IMR-90 (cell line): Measurements from ENCODE around the gene NDUFB11. TPM values are rescaled to one million over a fixed set of nuclear protein-coding genes. Genes with fewer than 3 reads are reported as not detected.

ENCODE experiments used
- ATAC-seq: fragments of 200-7000 bp; cut with Tn5 transposase; 2 replicates; pipeline ENCODE4 v1.9.1; 2020; ENCODE audit warnings: low read depth, mild to moderate bottlenecking, moderate library complexity
- BruUV-seq: library from RNA; stranded (reverse); fragments of 400-500 nt; replicated peaks from 2 replicates; lab custom pipeline; 2021; lab: Mats Ljungman, UMichigan
- CTCF ChIA-PET: fragments of 300-600 bp; formaldehyde crosslinking; extraction: SDS; loops from one replicate; lab custom pipeline; 2021; ENCODE audit warnings: antibody characterized with exemption; lab: Yijun Ruan, JAX
- POLR2A ChIA-PET: fragments of 300-600 bp; sonication (Branson Sonifier 250); formaldehyde crosslinking; loops from one replicate; lab custom pipeline; 2022; ENCODE audit warnings: antibody characterized with exemption; ENCODE audit not compliant: unreplicated experiment; lab: Charles Lee
- DNase-seq: peaks from one replicate; pipeline ENCODE4 v3.0.0; 2013
- H2AFZ ChIP-seq: replicated peaks from 2 replicates; pipeline ENCODE3; 2013; ENCODE audit warnings: low read length, mild to moderate bottlenecking; ENCODE audit not compliant: poor library complexity
- H2AK5ac ChIP-seq: 2 replicates; pipeline ENCODE4 v1.6.1; 2013; ENCODE audit warnings: low read depth, low read length, inconsistent platforms
- H2AK9ac ChIP-seq: replicated peaks from 2 replicates; pipeline ENCODE3; 2013; ENCODE audit warnings: mild to moderate bottlenecking, low read depth, low read length, moderate library complexity; ENCODE audit not compliant: poor library complexity
- H2BK120ac ChIP-seq: 2 replicates; pipeline ENCODE4 v1.6.1; 2013; ENCODE audit warnings: low read depth, low read length, inconsistent platforms
- H2BK15ac ChIP-seq: 3 replicates; pipeline ENCODE4 v1.6.1; 2013; ENCODE audit warnings: low read depth, low read length, inconsistent platforms
- H2BK20ac ChIP-seq: 2 replicates; pipeline ENCODE4 v1.6.1; 2013; ENCODE audit warnings: low read depth, mild to moderate bottlenecking, inconsistent platforms, low read length, moderate library complexity
- H2BK5ac ChIP-seq: 2 replicates; pipeline ENCODE4 v1.6.1; 2013; ENCODE audit warnings: mild to moderate bottlenecking, low read depth, low read length, inconsistent platforms; ENCODE audit not compliant: poor library complexity, severe bottlenecking
- H3K14ac ChIP-seq: replicated peaks from 2 replicates; pipeline ENCODE4 v1.6.1; 2013; ENCODE audit warnings: low read depth, low read length, inconsistent platforms
- H3K18ac ChIP-seq: 2 replicates; pipeline ENCODE4 v1.6.1; 2013; ENCODE audit warnings: low read depth, low read length, control low read depth
- H3K23ac ChIP-seq: 2 replicates; pipeline ENCODE4 v1.6.1; 2013; ENCODE audit warnings: low read depth, low read length, inconsistent platforms
- H3K27ac ChIP-seq: 2 replicates; pipeline ENCODE4 v1.5.1; 2013; ENCODE audit warnings: mild to moderate bottlenecking, control low read depth, low read length; ENCODE audit not compliant: insufficient read depth
- H3K27me3 ChIP-seq: 2 replicates; pipeline ENCODE4 v1.6.1; 2013; ENCODE audit warnings: low read length; ENCODE audit not compliant: control insufficient read depth, insufficient read depth
- H3K36me3 ChIP-seq: 2 replicates; pipeline ENCODE4 v1.6.1; 2013; ENCODE audit warnings: low read length, mixed read lengths; ENCODE audit not compliant: control insufficient read depth, insufficient read depth
- H3K4ac ChIP-seq: 2 replicates; pipeline ENCODE4 v1.6.1; 2013; ENCODE audit warnings: low read depth, low read length, inconsistent platforms
- H3K4me1 ChIP-seq: 2 replicates; pipeline ENCODE4 v1.6.1; 2013; ENCODE audit warnings: low read length, mixed read lengths; ENCODE audit not compliant: control insufficient read depth, insufficient read depth
- H3K4me2 ChIP-seq: 2 replicates; pipeline ENCODE4 v1.6.1; 2013; ENCODE audit warnings: low read depth, mild to moderate bottlenecking, control low read depth, low read length, moderate library complexity
- H3K4me3 ChIP-seq: 2 replicates; pipeline ENCODE4 v1.5.1; 2013; ENCODE audit warnings: low read depth, mild to moderate bottlenecking, control low read depth, low read length, moderate library complexity; ENCODE audit not compliant: insufficient read depth
- H3K56ac ChIP-seq: 2 replicates; pipeline ENCODE4 v1.6.1; 2013; ENCODE audit warnings: low read length, inconsistent platforms; ENCODE audit not compliant: insufficient read depth; ENCODE audit errors: extremely low read depth
- H3K79me1 ChIP-seq, 2 experiments: 2 replicates each; pipeline ENCODE4 v1.6.1; 2013; ENCODE audit warnings: low read length in 2 of 2, inconsistent platforms in 1 of 2, low read depth in 1 of 2
- H3K9ac ChIP-seq: 2 replicates; pipeline ENCODE4 v1.6.1; 2013; ENCODE audit warnings: low read depth, low read length, control low read depth
- H3K9me1 ChIP-seq: 2 replicates; pipeline ENCODE4 v1.6.1; 2013; ENCODE audit warnings: low read length, inconsistent platforms; ENCODE audit not compliant: insufficient read depth
- H3K9me3 ChIP-seq: 2 replicates; pipeline ENCODE4 v1.6.1; 2013; ENCODE audit warnings: low read length; ENCODE audit not compliant: control insufficient read depth, insufficient read depth
- H4K20me1 ChIP-seq: 2 replicates; pipeline ENCODE4 v1.6.1; 2013; ENCODE audit warnings: low read length, inconsistent platforms; ENCODE audit not compliant: insufficient read depth
- H4K5ac ChIP-seq: 2 replicates; pipeline ENCODE4 v1.6.1; 2013; ENCODE audit warnings: mild to moderate bottlenecking, low read depth, low read length, control low read depth
- H4K8ac ChIP-seq, 2 experiments: 2 replicates each; pipeline ENCODE4 v1.6.1; 2013; ENCODE audit warnings: low read depth in 2 of 2, low read length in 2 of 2, control low read depth in 1 of 2, inconsistent platforms in 1 of 2
- H4K91ac ChIP-seq: 2 replicates; pipeline ENCODE4 v1.6.1; 2013; ENCODE audit warnings: low read depth, low read length, inconsistent platforms; ENCODE audit not compliant: insufficient read depth
- MAZ ChIP-seq: IDR thresholded peaks from 2 replicates; pipeline ENCODE4 v1.6.1; 2012; ENCODE audit warnings: low read depth, mild to moderate bottlenecking, low read length, improper control_type of control experiment, moderate library complexity, borderline replicate concordance
- RFX5 ChIP-seq: IDR thresholded peaks from 2 replicates; pipeline ENCODE4 v1.8.0; 2012; ENCODE audit warnings: low read depth, mild to moderate bottlenecking, low read length, moderate library complexity
- dilution Hi-C: fragments of 300-500 bp; cut with HindIII; formaldehyde crosslinking; loops from one replicate; pipeline ENCODE4 v1.14.3; 2018; ENCODE audit warnings: low sequenced_read_pairs; ENCODE audit not compliant: unreplicated experiment
- in situ Hi-C: fragments of 300-500 bp; cut with MboI; formaldehyde crosslinking; loops from 3 replicates; pipeline ENCODE4 v1.14.3; 2019; ENCODE audit warnings: low sequenced_read_pairs, inconsistent platforms, mixed read lengths
- intact Hi-C: fragments of 100-400 bp; cut with micrococcal nuclease; formaldehyde crosslinking; loops from 2 replicates; pipeline ENCODE4 v1.10.0; 2022
- polyA plus RNA-seq, 3 experiments: library from polyadenylated mRNA; depleted of rRNA; stranded (reverse); fragments of >200 nt; gene quantifications; 2 replicates each; pipeline ENCODE4 v1.2.3, GENCODE V29; 2012; ENCODE audit warnings: low replicate concordance in 1 of 3
- total RNA-seq: library from RNA; depleted of rRNA; stranded (reverse); fragments of >200 nt; gene quantifications from 2 replicates; pipeline ENCODE4 v1.2.3, GENCODE V29; 2012

The NDUFB11 gene
- total and polyA plus RNA-seq, 2 of the 4 experiments (the other 2 are of a cell fraction): 17.0 to 58.3 TPM

DNA sequence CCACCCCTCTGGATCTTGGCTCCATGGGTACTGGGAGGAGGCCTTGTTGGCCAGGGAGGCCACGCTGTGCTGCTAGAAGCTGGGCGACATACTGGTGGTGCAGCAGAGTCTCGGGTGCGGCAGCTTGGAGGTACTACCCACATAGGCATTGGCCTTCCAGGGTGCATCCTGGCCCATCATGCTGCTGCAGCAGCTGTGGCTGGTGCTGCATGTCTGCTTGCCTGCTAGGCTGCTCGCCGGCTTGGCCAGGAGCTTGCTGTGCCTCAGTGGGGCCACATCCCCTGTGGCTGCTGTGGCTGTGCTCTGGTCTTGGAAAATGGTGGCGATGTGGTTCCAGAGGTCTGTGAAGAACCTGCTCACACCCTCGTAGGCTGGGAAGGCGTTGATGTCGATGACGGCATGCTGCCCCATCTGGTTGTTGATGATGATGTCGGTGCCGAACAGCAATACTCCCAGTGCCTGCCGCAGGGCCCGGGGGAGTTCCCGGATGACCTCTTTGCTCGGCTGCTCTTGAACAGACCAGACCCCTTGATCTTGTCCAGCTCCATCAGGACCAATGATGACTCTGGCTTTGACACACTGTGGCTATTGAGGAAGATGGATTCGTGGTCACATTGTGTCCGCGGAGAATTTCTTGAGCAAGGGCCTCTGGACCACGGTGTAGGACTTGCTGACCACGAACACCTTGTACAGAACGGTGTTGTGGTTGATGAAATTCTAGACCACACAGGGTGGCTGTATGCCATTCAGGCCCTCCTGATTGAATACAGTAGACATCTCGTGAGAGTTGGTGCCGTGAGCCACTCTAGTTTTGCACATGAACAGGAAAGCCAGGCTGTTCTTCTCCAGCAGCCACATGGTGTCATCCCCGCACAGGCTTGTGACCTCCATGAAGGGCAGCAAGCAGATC lies 12.4 kb upstream of the NDUFB11 start (continued):
- TF ChIP-seq RFX5: no peak

DNA sequence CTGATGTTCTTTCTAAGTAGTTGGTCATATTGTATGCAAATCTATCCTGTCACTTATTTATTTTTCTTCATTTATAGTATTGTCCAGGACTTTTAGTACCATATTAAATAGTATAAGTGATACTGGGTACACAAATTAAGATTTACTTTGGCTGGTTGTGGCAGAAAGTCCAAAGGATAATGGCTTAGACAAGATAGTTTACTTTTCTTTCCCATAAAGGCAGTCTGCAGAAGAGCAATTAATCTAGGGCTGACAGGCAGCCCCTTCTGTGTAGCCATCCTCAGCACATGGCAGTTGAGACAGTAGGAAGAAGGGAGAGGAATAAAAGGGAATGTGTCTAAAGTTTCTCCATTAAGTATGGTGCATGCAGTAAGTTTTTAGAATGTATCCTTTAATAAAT lies 6.9 kb upstream of the NDUFB11 start:
- no peak overlapping the region for H3K23ac ChIP-seq
- dilution Hi-C loops (no loop called here), in situ Hi-C loops (no loop called here), intact Hi-C loops (no loop called here)
- ATAC-seq: no peak
- POLR2A ChIA-PET: no interaction called here
- no peak overlapping the region for H3K18ac ChIP-seq
- CTCF ChIA-PET: no interaction called here
- H4K91ac ChIP-seq: no peak overlapping the region
- no peak overlapping the region for H3K4me3 ChIP-seq
- peaks cover 4% of the 10 kb centered on the region; the same call in 1 of the 2 replicates for H3K27me3 ChIP-seq
- H2BK15ac ChIP-seq: no peak overlapping the region
- DNase-seq: no peak
- no peak overlapping the region for H4K8ac ChIP-seq
- H3K4me2 ChIP-seq: no peak overlapping the region
- H2BK20ac ChIP-seq: no peak overlapping the region
- H3K9ac ChIP-seq: no peak overlapping the region
- H3K9me3 ChIP-seq: no peaks in the 10 kb centered on the region
- no peak overlapping the region for H2BK5ac ChIP-seq
- no peak overlapping the region for H2BK120ac ChIP-seq
- no TSS peak for BruUV-seq
- H3K4me1 ChIP-seq: peaks cover 2% of the 10 kb centered on the region; the same call in 1 of the 2 replicates
- H3K36me3 ChIP-seq: peaks cover 7% of the 10 kb centered on the region
- H4K5ac ChIP-seq: no peak overlapping the region
- no peak overlapping the region for H3K14ac ChIP-seq
- no peak overlapping the region for H3K4ac ChIP-seq
- no peak overlapping the region for H3K27ac ChIP-seq
- no peak overlapping the region for H3K56ac ChIP-seq
- H3K79me1 ChIP-seq: peaks cover 0 to 10% of the 10 kb centered on the region in 2 experiments; a peak in 1 of 4 replicates
- no peak for TF ChIP-seq MAZ
- H2AFZ ChIP-seq: no peak overlapping the region
- no peak overlapping the region for H2AK5ac ChIP-seq
- no peak overlapping the region for H2AK9ac ChIP-seq
- H4K20me1 ChIP-seq: peaks cover 24% of the 10 kb centered on the region
- H3K9me1 ChIP-seq: peaks cover 3% of the 10 kb centered on the region; the same call in 1 of the 2 replicates
